ENCODE measurements around the gene TUBGCP2. TPM values are rescaled to one million over a fixed set of nuclear protein-coding genes. Genes with fewer than 3 reads are reported as not detected.

The TUBGCP2 gene
- total RNA-seq, 1 experiment from 2014 or later = 52.4 TPM

DNA sequence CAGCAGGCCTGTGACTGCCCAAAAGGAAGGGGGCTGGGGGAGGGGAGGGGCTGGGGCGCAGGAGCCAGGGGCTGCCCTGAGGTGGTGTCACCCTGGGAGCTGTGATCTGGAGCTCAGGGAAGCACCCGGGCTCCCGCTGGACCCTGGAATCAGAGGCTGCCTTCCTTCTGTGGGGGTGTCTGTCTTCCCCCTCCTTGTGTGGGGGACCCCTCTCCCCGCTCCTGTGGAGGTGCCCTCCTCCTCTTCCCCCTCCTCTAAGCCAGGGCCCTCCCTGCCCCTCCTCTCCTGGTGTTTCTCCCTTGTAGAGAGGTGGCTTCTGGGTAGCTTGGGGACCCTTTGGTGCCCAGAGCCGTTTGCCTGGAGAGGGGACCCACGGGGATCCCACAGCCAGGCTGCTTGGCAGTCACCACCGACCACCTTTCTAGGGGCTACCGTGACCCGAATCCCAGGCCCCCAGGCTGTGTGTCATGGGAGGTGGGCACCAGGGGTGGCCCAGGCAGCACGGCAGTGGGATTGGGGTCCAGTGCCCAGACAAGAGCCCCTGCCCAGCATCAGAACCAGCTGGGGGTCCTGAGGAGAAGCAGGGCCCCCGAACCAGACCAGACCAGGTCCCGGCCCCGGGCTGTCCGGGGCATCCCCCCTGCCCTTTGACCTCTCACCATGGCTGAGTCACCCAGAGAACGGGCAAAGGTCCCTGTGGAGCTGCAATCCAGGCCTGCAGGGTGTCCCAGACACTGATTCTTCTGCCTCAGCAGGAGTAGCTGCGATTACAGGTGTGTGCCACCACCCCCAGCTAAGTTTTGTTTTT, 39.2 kb upstream of the TUBGCP2 start:
- Histone ChIP-seq H3K79me1 (ENCODE audit: insufficient read depth, low read depth, low read length, poor library complexity, severe bottlenecking) (no peaks in the 10 kb centered on the region), H3K27me3 (ENCODE audit: insufficient read depth, low read length) (no peaks in the 10 kb centered on the region; the same call in 1 of the 2 replicates), H3K9ac (ENCODE audit: extremely low read depth, insufficient read length, low read length) (no peak overlapping the region), H3K4me2 (ENCODE audit: insufficient read depth, insufficient read length, low read length) (no peak overlapping the region), H3K79me2 (ENCODE audit: insufficient read depth, low read length) (no peaks in the 10 kb centered on the region), H4K91ac (ENCODE audit: insufficient read length, low read depth, low read length) (no peak overlapping the region), H2BK5ac (ENCODE audit: insufficient read length, low read length) (no peak overlapping the region), H2BK15ac (ENCODE audit: low read depth, low read length) (no peak overlapping the region), H3K4me1 (ENCODE audit: insufficient read depth, low read length) (peaks cover 2% of the 10 kb centered on the region; the same call in 1 of the 2 replicates), H3K18ac (ENCODE audit: insufficient read length, low read depth, low read length) (no peak overlapping the region), H3K23me2 (ENCODE audit: insufficient read length, low read depth, low read length, poor library complexity, severe bottlenecking) (no peaks in the 10 kb centered on the region), H4K20me1 (ENCODE audit: control insufficient read depth, insufficient read depth, insufficient read length) (no peaks in the 10 kb centered on the region), H3K56ac (ENCODE audit: insufficient read length, low read depth, low read length) (no peak overlapping the region), H3K14ac (ENCODE audit: insufficient read depth, low read length) (no peak overlapping the region), H3K4ac (ENCODE audit: low read depth, low read length) (no peak overlapping the region), H2AFZ (ENCODE audit: low read length) (no peak overlapping the region), H3T11ph (ENCODE audit: low read length) (no peak overlapping the region), H4K5ac (ENCODE audit: insufficient read length, low read depth, low read length) (no peak overlapping the region), H3K9me3 (ENCODE audit: control insufficient read depth, low read depth, low read length) (no peaks in the 10 kb centered on the region), H4K8ac (replicated peaks; ENCODE audit: insufficient read length, low read depth, low read length) (no peak overlapping the region), H3K23ac (ENCODE audit: insufficient read length, low read depth, low read length) (no peak overlapping the region), H2BK20ac (ENCODE audit: low read depth, low read length, poor library complexity, severe bottlenecking) (no peak overlapping the region), H2BK120ac (ENCODE audit: low read depth, low read length, poor library complexity, severe bottlenecking) (no peak overlapping the region), H3K27ac (ENCODE audit: insufficient read length, low read depth, low read length) (no peak overlapping the region), H2AK5ac (ENCODE audit: insufficient read length, low read length) (no peak overlapping the region), H2BK12ac (ENCODE audit: insufficient read length, low read depth, low read length) (no peak overlapping the region)
- TF ChIP-seq, protein P1, sequence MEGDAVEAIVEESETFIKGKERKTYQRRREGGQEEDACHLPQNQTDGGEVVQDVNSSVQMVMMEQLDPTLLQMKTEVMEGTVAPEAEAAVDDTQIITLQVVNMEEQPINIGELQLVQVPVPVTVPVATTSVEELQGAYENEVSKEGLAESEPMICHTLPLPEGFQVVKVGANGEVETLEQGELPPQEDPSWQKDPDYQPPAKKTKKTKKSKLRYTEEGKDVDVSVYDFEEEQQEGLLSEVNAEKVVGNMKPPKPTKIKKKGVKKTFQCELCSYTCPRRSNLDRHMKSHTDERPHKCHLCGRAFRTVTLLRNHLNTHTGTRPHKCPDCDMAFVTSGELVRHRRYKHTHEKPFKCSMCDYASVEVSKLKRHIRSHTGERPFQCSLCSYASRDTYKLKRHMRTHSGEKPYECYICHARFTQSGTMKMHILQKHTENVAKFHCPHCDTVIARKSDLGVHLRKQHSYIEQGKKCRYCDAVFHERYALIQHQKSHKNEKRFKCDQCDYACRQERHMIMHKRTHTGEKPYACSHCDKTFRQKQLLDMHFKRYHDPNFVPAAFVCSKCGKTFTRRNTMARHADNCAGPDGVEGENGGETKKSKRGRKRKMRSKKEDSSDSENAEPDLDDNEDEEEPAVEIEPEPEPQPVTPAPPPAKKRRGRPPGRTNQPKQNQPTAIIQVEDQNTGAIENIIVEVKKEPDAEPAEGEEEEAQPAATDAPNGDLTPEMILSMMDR (conservative IDR thresholded peaks at IDR 0.05) = no peak
- H3K27ac Mint-ChIP-seq = no peak overlapping the region
- peaks cover 25% of the 10 kb centered on the region for H3K27me3 Mint-ChIP-seq (ENCODE audit: low read depth)
- H3K9me3 Mint-ChIP-seq = no peaks in the 10 kb centered on the region; a peak in 1 of 5 replicates
- peaks cover 11 to 35% of the 10 kb centered on the region in 2 experiments for H3K4me1 Mint-ChIP-seq
- WGBS (ENCODE audit: extremely low coverage, insufficient read length, low lambda C conversion rate) = no CpG with 5 or more reads among the region's 16 CpGs
- no peaks in the 10 kb centered on the region; a peak in 1 of 7 replicates for H3K36me3 Mint-ChIP-seq (ENCODE audit: insufficient read depth in 1 of 3, low read depth in 3 of 3)
- no peak overlapping the region for H3K4me3 Mint-ChIP-seq
- no peak for DNase-seq

Measured in H9 (cell line).